Cardiac fibroblast (primary cell): ENCODE measurements around the gene NR1D2.
"Not testable (repeated sequence)": the region's sequence is repeated elsewhere in the genome, so short reads cannot be mapped to it uniquely, and the experiment has no call there.

Experiments used
- DNase-seq, 2 donors: peaks; one replicate each; pipeline versions ENCODE4 v3.0.0 to v3.0.0-alpha.2; 2010; ENCODE audit warnings: low read depth in 2 of 2
- H3K4me3 ChIP-seq, 2 donors: replicated peaks in 1 of 2; 1 replicate in 1 of 2; 2 replicates in 1 of 2; pipeline ENCODE4 v1.5.1; 2011; ENCODE audit warnings: low read depth in 2 of 2, low read length in 2 of 2, mild to moderate bottlenecking in 2 of 2, moderate library complexity in 1 of 2
- CTCF ChIP-seq: IDR thresholded peaks from one replicate; pipeline ENCODE4 v1.5.1; 2011; ENCODE audit warnings: low read depth, mild to moderate bottlenecking, low read length, inconsistent platforms

NR1D2 gene

GRCh38 chr3:23944861-23945662 lies at the start of gene NR1D2:
NR1D2 (plus strand) TSS chr3:23945286; CDS start chr3:23945579, 293 bp downstream.
- TF ChIP-seq CTCF, result no peak
- DNase-seq, result peak; percentile 71 to 84

GRCh38 chr3:23900744-23901143 lies 44.3 kb upstream of the NR1D2 start:
- TF ChIP-seq CTCF, result no peak
- DNase-seq, result peak; percentile 32 to 65
- H3K4me3 ChIP-seq, result no peak overlapping the region

More at GRCh38 chr3:23944861-23945662, at the start of gene NR1D2:
- peak within 1 kb of the TSS; percentile 79 to 80 for H3K4me3 ChIP-seq

GRCh38 chr3:23904545-23904944 lies 40.5 kb upstream of the NR1D2 start:
- no peak for DNase-seq
- TF ChIP-seq CTCF, result no peak
- H3K4me3 ChIP-seq, result no peak overlapping the region

GRCh38 chr3:23909341-23909740 lies 35.7 kb upstream of the NR1D2 start:
- no peak for TF ChIP-seq CTCF
- no peak for DNase-seq
- no peak overlapping the region for H3K4me3 ChIP-seq

GRCh38 chr3:23911397-23911796 lies 33.7 kb upstream of the NR1D2 start:
- H3K4me3 ChIP-seq, result no peak overlapping the region
- no peak for TF ChIP-seq CTCF
- no peak for DNase-seq

GRCh38 chr3:23912335-23912734 lies 32.8 kb upstream of the NR1D2 start:
- not testable (repeated sequence) for DNase-seq, H3K4me3 ChIP-seq

GRCh38 chr3:23913182-23913581 lies 31.9 kb upstream of the NR1D2 start:
- TF ChIP-seq CTCF, result no peak
- H3K4me3 ChIP-seq, result no peak overlapping the region
- no peak for DNase-seq
